Endothelial cell of umbilical vein (primary cell): ENCODE data around the gene XYLB. TPM values are rescaled to one million over a fixed set of nuclear protein-coding genes. Genes with fewer than 3 reads are reported as not detected.

Experiments used
- BruUV-seq: library from RNA; stranded (reverse); fragments of 400-500 nt; replicated peaks from 2 replicates; lab custom pipeline; 2021; lab: Mats Ljungman, UMichigan
- CTCF ChIA-PET: fragments of 300-600, 350-600 bp; sonication (Branson Sonifier 250); formaldehyde crosslinking; loops from one replicate; lab custom pipeline; 2021; ENCODE audit warnings: antibody characterized with exemption, inconsistent platforms; lab: Charles Lee
- POLR2A ChIA-PET: fragments of 300-600, 350-600 bp; sonication (Branson Sonifier 250); formaldehyde crosslinking; loops from one replicate; lab custom pipeline; 2021; ENCODE audit warnings: antibody characterized with exemption, inconsistent platforms; lab: Charles Lee
- DNase-seq: peaks from one replicate; pipeline ENCODE4 v3.0.0-alpha.2; 2011; ENCODE audit warnings: low read depth, low spot score
- FAIRE-seq: peaks from 2 replicates; lab custom pipeline; 2011; peaks lifted over from hg19 to GRCh38; lab: Jason Lieb, UNC
- H2AFZ ChIP-seq: 2 replicates; pipeline ENCODE4 v1.6.0; 2012; ENCODE audit warnings: low read depth, low read length, control low read depth, inconsistent platforms
- H3K27ac ChIP-seq: 2 replicates; pipeline ENCODE4 v1.5.1; 2011; ENCODE audit warnings: low read depth, mild to moderate bottlenecking, control low read depth, low read length, moderate library complexity; ENCODE audit not compliant: insufficient read depth
- H3K27me3 ChIP-seq, 2 experiments: 2 replicates each; pipeline versions ENCODE4 v1.6.0 to v1.6.1; 2011; ENCODE audit warnings: low read length in 2 of 2, mixed read lengths in 1 of 2; ENCODE audit not compliant: control insufficient read depth in 2 of 2, insufficient read depth in 2 of 2
- H3K36me3 ChIP-seq, 2 experiments: 2 replicates in 1 of 2; 3 replicates in 1 of 2; pipeline ENCODE4 v1.5.1; 2011; ENCODE audit warnings: low read length in 2 of 2, mild to moderate bottlenecking in 1 of 2, moderate library complexity in 1 of 2; ENCODE audit not compliant: control insufficient read depth in 2 of 2, insufficient read depth in 2 of 2; ENCODE audit errors: extremely low read depth in 1 of 2
- H3K4me1 ChIP-seq: 3 replicates; pipeline ENCODE4 v1.5.1; 2011; ENCODE audit warnings: mild to moderate bottlenecking, low read length; ENCODE audit not compliant: control insufficient read depth, insufficient read depth; ENCODE audit errors: extremely low read depth
- H3K4me2 ChIP-seq: 2 replicates; pipeline ENCODE4 v1.6.1; 2011; ENCODE audit warnings: low read length, control low read depth, mixed read lengths; ENCODE audit not compliant: insufficient read depth
- H3K4me3 ChIP-seq, 3 experiments: fragments of 200-600 bp in 1 of 3; sonication (generic), shearing (Covaris generic) in 1 of 3; replicated peaks in 1 of 3; 2 replicates each; pipeline ENCODE4 v1.5.1; 2011 to 2016; ENCODE audit warnings: control low read depth in 3 of 3, low read length in 3 of 3, mild to moderate bottlenecking in 2 of 3, inconsistent platforms in 1 of 3, low read depth in 1 of 3, moderate library complexity in 1 of 3; ENCODE audit not compliant: insufficient read depth in 1 of 3
- H3K79me2 ChIP-seq: 2 replicates; pipeline ENCODE4 v1.6.0; 2012; ENCODE audit warnings: low read length, inconsistent platforms; ENCODE audit not compliant: control insufficient read depth, insufficient read depth
- H3K9ac ChIP-seq: replicated peaks from 2 replicates; pipeline ENCODE3; 2011; ENCODE audit warnings: low read length, control low read depth; ENCODE audit not compliant: insufficient read depth; ENCODE audit errors: extremely low read depth
- H3K9me1 ChIP-seq: replicated peaks from 3 replicates; pipeline ENCODE4 v1.6.0; 2011; ENCODE audit warnings: mild to moderate bottlenecking, low read length; ENCODE audit not compliant: control insufficient read depth, insufficient read depth; ENCODE audit errors: extremely low read depth
- H3K9me3 ChIP-seq: replicated peaks from 2 replicates; pipeline ENCODE4 v1.5.1; 2012; ENCODE audit warnings: low read length, inconsistent platforms; ENCODE audit not compliant: control insufficient read depth, insufficient read depth
- H4K20me1 ChIP-seq: replicated peaks from 2 replicates; pipeline ENCODE3; 2011; ENCODE audit warnings: mild to moderate bottlenecking, low read length; ENCODE audit not compliant: control insufficient read depth, insufficient read depth; ENCODE audit errors: extremely low read depth
- CTCF ChIP-seq, 2 donors: IDR thresholded peaks; 1 replicate in 1 of 2; 2 replicates in 1 of 2; pipeline ENCODE4 v1.5.1; 2011; ENCODE audit warnings: low read length in 2 of 2, mild to moderate bottlenecking in 2 of 2, moderate library complexity in 2 of 2, control low read depth in 1 of 2, inconsistent platforms in 1 of 2, low read depth in 1 of 2; ENCODE audit not compliant: insufficient read depth in 1 of 2; ENCODE audit errors: extremely low read depth in 1 of 2
- EZH2 ChIP-seq: IDR thresholded peaks from 2 replicates; pipeline ENCODE4 v1.6.1; 2012; ENCODE audit warnings: borderline replicate concordance, low read depth, mild to moderate bottlenecking, moderate library complexity, low read length, inconsistent platforms; ENCODE audit not compliant: severe bottlenecking
- FOS ChIP-seq: IDR thresholded peaks from 2 replicates; pipeline ENCODE4 v1.6.1; 2011; ENCODE audit warnings: mild to moderate bottlenecking, low read length, moderate library complexity, borderline replicate concordance; ENCODE audit not compliant: insufficient read depth
- GATA2 ChIP-seq: IDR thresholded peaks from 2 replicates; pipeline ENCODE4 v1.7.0; 2011; ENCODE audit warnings: low read depth, mild to moderate bottlenecking, moderate library complexity, mixed read lengths, low read length; ENCODE audit not compliant: insufficient read length, insufficient read depth
- JUN ChIP-seq: IDR thresholded peaks from 2 replicates; pipeline ENCODE4 v1.6.1; 2011; ENCODE audit warnings: borderline replicate concordance, low read depth; ENCODE audit not compliant: insufficient read length, insufficient read depth
- MAX ChIP-seq: IDR thresholded peaks from 2 replicates; pipeline ENCODE4 v1.6.1; 2011; ENCODE audit not compliant: insufficient read depth, insufficient read length
- MYC ChIP-seq: IDR thresholded peaks from one replicate; pipeline ENCODE4 v1.6.1; 2011; ENCODE audit warnings: mild to moderate bottlenecking, low read depth, low read length
- POLR2A ChIP-seq: IDR thresholded peaks from 2 replicates; pipeline ENCODE4 v1.6.1; 2012; ENCODE audit warnings: low read depth, mild to moderate bottlenecking, control low read depth, low read length
- POLR2AphosphoS5 ChIP-seq: IDR thresholded peaks from 2 replicates; pipeline ENCODE4 v1.6.1; 2012; ENCODE audit warnings: low read depth, mild to moderate bottlenecking, control low read depth, low read length, moderate library complexity; ENCODE audit not compliant: insufficient read depth
- dilution Hi-C: fragments of 300-500 bp; cut with MboI; formaldehyde crosslinking; loops from one replicate; pipeline ENCODE4 v1.15.0; 2019; ENCODE audit warnings: low sequenced_read_pairs; ENCODE audit not compliant: extremely low pct_ligation_motif_present
- intact Hi-C: fragments of 100-400 bp; cut with micrococcal nuclease; formaldehyde crosslinking; loops from one replicate; pipeline ENCODE4 v1.10.0; 2022
- polyA plus RNA-seq, 4 experiments: library from polyadenylated mRNA; depleted of rRNA in 3 of 4; stranded (reverse) in 3 of 4; unstranded in 1 of 4; fragments of >200 nt; gene quantifications; 2 replicates each; pipeline versions ENCODE4 v1.2.1 to v1.2.3, GENCODE V29; 2011 to 2012; ENCODE audit warnings: missing spikeins in 1 of 4
- total RNA-seq: library from RNA; stranded (reverse); gene quantifications from 2 replicates; pipeline ENCODE4 v1.2.3, GENCODE V29; 2021

Gene XYLB
- total and polyA plus RNA-seq, 2 donors (not counting 3 experiments of a cell fraction or from before 2014, with no cell fraction given): 3.7 to 4.3 TPM

- no TSS peak for BruUV-seq
- intact Hi-C loops: loop anchor here (5.0 to 10.0 kb wide), 3 partner anchors 150 to 497 kb away; partner anchors contain the start of gene EXOG
- no peak overlapping the region for H3K27ac ChIP-seq
- peak overlapping the region; percentile 53 to 96 (median 58) for H3K4me3 ChIP-seq
- H3K4me1 ChIP-seq: no peaks in the 10 kb centered on the region
- H3K36me3 ChIP-seq: no peaks in the 10 kb centered on the region
- TF ChIP-seq GATA2: no peak
- no peak for TF ChIP-seq POLR2AphosphoS5
- TF ChIP-seq CTCF (IDR thresholded peaks at IDR 0.05; ENCODE audit: extremely low read depth in 1 of 2, insufficient read depth in 1 of 2, low read depth in 1 of 2, low read length in 2 of 2): no peak
- TF ChIP-seq FOS: no peak
- TF ChIP-seq JUN: no peak
- TF ChIP-seq EZH2: no peak
- TF ChIP-seq MYC: no peak
- no peak for TF ChIP-seq POLR2A
- no peak for TF ChIP-seq MAX
- H2AFZ ChIP-seq: no peak overlapping the region
- H3K9me3 ChIP-seq: no peaks in the 10 kb centered on the region
- H3K9ac ChIP-seq: peak overlapping the region; percentile 21
- no peaks in the 10 kb centered on the region for H3K79me2 ChIP-seq
- H3K4me2 ChIP-seq: peak overlapping the region; percentile 67
- FAIRE-seq (no peak), DNase-seq (no peak)
- POLR2A ChIA-PET: no interaction called here
- no peaks in the 10 kb centered on the region for H3K27me3 ChIP-seq
- no peaks in the 10 kb centered on the region for H4K20me1 ChIP-seq
- CTCF ChIA-PET: interaction anchor here (0.9 to 4.3 kb wide), 7 partner anchors 14 to 281 kb away, joined by 3 to 91 read pairs (median 5); partner anchors contain the start of gene OXSR1
- no peaks in the 10 kb centered on the region for H3K9me1 ChIP-seq
- dilution Hi-C loops: no loop called here
These were observed 1.0 kb downstream of the XYLB start for GRCh38 chr3:38347421-38348200.
